ENCODE measurements around the gene SWAP70.

Gene SWAP70

GRCh38 chr11:9643751-9644150 is 20.1 kb upstream of the SWAP70 start:
- H3K79me2 ChIP-seq (ENCODE audit: control insufficient read depth, low read length) = no peaks in the 10 kb centered on the region
- peaks cover 31% of the 10 kb centered on the region for H3F3A ChIP-seq (ENCODE audit: control insufficient read depth, insufficient read depth)
- H3K9me2 ChIP-seq (replicated peaks; ENCODE audit: control insufficient read depth, low read length) = no peaks in the 10 kb centered on the region
- H3K4me3 ChIP-seq (ENCODE audit: low read length) = peak overlapping the region; percentile 27
- peak overlapping the region; percentile 48 for H3K4me2 ChIP-seq (ENCODE audit: low read length)
- peak overlapping the region; percentile 72 for H3K27ac ChIP-seq (ENCODE audit: low read depth, low read length)
- no peaks in the 10 kb centered on the region for H3K27me3 ChIP-seq (ENCODE audit: control insufficient read depth, low read length)
- no peak for TF ChIP-seq EZH2phosphoT487 (IDR thresholded peaks at IDR 0.05; ENCODE audit: borderline replicate concordance, low read length)
- TF ChIP-seq CTCF (IDR thresholded peaks at IDR 0.05; ENCODE audit: low read depth, low read length, poor library complexity, severe bottlenecking) = no peak
- peaks cover 79% of the 10 kb centered on the region for H3K4me1 ChIP-seq (ENCODE audit: control insufficient read depth, low read length)
- H4K20me1 ChIP-seq (ENCODE audit: control insufficient read depth, insufficient read depth, low read depth, low read length) = no peaks in the 10 kb centered on the region
- H3K9me3 ChIP-seq (ENCODE audit: control insufficient read depth, insufficient read depth, low read length) = peaks cover 10% of the 10 kb centered on the region; the same call in 1 of the 2 replicates
- H3K36me3 ChIP-seq (ENCODE audit: control insufficient read depth, low read length) = no peaks in the 10 kb centered on the region

- Histone ChIP-seq H3K27ac (ENCODE audit: low read depth, low read length) (peak overlapping the region; percentile 72; the same call in 1 of the 2 replicates), H3K4me1 (ENCODE audit: control insufficient read depth, low read length) (peaks cover 59% of the 10 kb centered on the region), H3K36me3 (ENCODE audit: control insufficient read depth, low read length) (no peaks in the 10 kb centered on the region), H3K9me3 (ENCODE audit: control insufficient read depth, insufficient read depth, low read length) (peaks cover 10% of the 10 kb centered on the region; the same call in 1 of the 2 replicates), H3K4me3 (ENCODE audit: low read length) (no peak overlapping the region), H3K9me2 (replicated peaks; ENCODE audit: control insufficient read depth, low read length) (no peaks in the 10 kb centered on the region), H3F3A (ENCODE audit: control insufficient read depth, insufficient read depth) (peaks cover 31% of the 10 kb centered on the region), H3K79me2 (ENCODE audit: control insufficient read depth, low read length) (no peaks in the 10 kb centered on the region), H3K27me3 (ENCODE audit: control insufficient read depth, low read length) (no peaks in the 10 kb centered on the region), H3K4me2 (ENCODE audit: low read length) (no peak overlapping the region), H4K20me1 (ENCODE audit: control insufficient read depth, insufficient read depth, low read depth, low read length) (no peaks in the 10 kb centered on the region)
- no peak for TF ChIP-seq EZH2phosphoT487 (IDR thresholded peaks at IDR 0.05; ENCODE audit: borderline replicate concordance, low read length)
- no peak for TF ChIP-seq CTCF (IDR thresholded peaks at IDR 0.05; ENCODE audit: low read depth, low read length, poor library complexity, severe bottlenecking)
Observed at GRCh38 chr11:9645881-9646280, 18.0 kb upstream of the SWAP70 start.

GRCh38 chr11:9646324-9646723 is 17.6 kb upstream of the SWAP70 start:
- H3K9me3 ChIP-seq (ENCODE audit: control insufficient read depth, insufficient read depth, low read length) = peaks cover 10% of the 10 kb centered on the region; the same call in 1 of the 2 replicates
- peaks cover 31% of the 10 kb centered on the region for H3F3A ChIP-seq (ENCODE audit: control insufficient read depth, insufficient read depth)
- no peaks in the 10 kb centered on the region for H3K9me2 ChIP-seq (replicated peaks; ENCODE audit: control insufficient read depth, low read length)
- H3K4me1 ChIP-seq (ENCODE audit: control insufficient read depth, low read length) = peaks cover 54% of the 10 kb centered on the region
- TF ChIP-seq CTCF (IDR thresholded peaks at IDR 0.05; ENCODE audit: low read depth, low read length, poor library complexity, severe bottlenecking) (no peak), EZH2phosphoT487 (IDR thresholded peaks at IDR 0.05; ENCODE audit: borderline replicate concordance, low read length) (no peak)
- H3K36me3 ChIP-seq (ENCODE audit: control insufficient read depth, low read length) = no peaks in the 10 kb centered on the region
- H3K27me3 ChIP-seq (ENCODE audit: control insufficient read depth, low read length) = no peaks in the 10 kb centered on the region
- H3K4me2 ChIP-seq (ENCODE audit: low read length) = no peak overlapping the region
- H4K20me1 ChIP-seq (ENCODE audit: control insufficient read depth, insufficient read depth, low read depth, low read length) = no peaks in the 10 kb centered on the region
- peak overlapping the region; percentile 72; the same call in 1 of the 2 replicates for H3K27ac ChIP-seq (ENCODE audit: low read depth, low read length)
- H3K79me2 ChIP-seq (ENCODE audit: control insufficient read depth, low read length) = no peaks in the 10 kb centered on the region
- no peak overlapping the region for H3K4me3 ChIP-seq (ENCODE audit: low read length)
